ENCODE data around the gene ATF1.
"Not testable (repeated sequence)": the region's sequence is repeated elsewhere in the genome, so short reads cannot be mapped to it uniquely, and the experiment has no call there.

The ATF1 gene

DNA sequence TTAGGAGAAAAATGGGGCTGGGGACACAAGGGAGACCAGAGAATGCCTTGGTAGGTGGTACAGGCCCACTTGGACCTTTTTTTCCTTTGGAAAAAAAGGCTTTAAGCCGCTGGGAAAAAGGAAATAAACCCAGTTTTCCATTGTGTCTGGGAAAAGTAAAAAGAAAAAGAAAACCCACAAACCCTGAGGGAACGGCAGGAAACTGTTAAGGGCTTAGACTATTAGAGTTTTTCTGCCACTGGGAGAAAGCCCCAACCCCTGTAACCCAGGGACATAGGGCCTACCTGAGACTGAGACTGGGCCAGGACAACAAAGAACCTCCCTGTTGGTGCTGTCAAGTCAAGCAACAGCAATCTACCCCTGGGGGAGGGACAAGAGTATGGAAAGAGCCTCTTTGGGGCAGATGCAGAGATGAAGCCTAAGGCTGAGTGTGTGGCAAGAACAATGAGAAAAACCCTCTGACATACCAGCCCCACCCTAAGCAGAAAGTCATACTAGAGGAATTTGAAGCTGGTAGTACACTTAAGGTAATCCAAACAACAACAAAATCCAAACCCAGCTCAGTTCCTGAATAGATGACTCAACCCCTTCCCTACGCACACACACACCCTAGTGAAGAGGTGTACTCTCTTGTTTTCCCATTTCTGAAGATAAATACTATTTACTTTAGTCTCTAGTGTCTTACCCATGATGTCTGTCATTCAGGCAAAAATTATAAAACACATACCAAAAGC is 22.8 kb downstream of the ATF1 start:
- Histone ChIP-seq H3K27ac (peak overlapping the region in 16 of 21 experiments; percentile 8 to 81 (median 52)), H3K4me3 (no peak overlapping the region)

GRCh38 chr12:50787618-50788017 is 23.7 kb downstream of the ATF1 start:
- peak overlapping the region in 6 of 21 experiments; percentile 30 to 81 (median 55) for H3K27ac ChIP-seq
- no peak overlapping the region for H3K4me3 ChIP-seq

DNA sequence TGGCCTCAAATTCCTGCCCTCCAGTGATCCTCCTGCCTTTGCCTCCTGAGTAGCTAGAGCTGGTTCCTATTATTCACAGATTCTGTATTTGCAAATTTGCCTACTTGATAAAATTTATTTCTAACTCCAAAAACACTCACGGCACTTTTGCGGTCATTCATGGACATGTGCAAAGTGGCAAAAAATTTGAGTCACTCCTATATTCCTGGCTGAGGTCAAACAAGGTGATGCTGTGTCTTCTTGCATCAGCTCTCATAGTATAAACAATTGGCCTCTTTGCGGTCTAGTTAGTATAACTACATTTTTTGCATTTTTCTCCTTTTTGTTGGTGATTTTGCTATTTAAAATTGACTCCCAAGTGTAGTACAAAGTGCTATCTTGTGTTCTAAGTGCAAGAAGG is 24.7 kb downstream of the ATF1 start:
- Histone ChIP-seq H3K4me3 (no peak overlapping the region), H3K27ac (no peak overlapping the region)

- H3K4me3 ChIP-seq: no peak overlapping the region
- H3K27ac ChIP-seq: no peak overlapping the region
These were observed 26.2 kb downstream of the ATF1 start for GRCh38 chr12:50790081-50790480.

DNA sequence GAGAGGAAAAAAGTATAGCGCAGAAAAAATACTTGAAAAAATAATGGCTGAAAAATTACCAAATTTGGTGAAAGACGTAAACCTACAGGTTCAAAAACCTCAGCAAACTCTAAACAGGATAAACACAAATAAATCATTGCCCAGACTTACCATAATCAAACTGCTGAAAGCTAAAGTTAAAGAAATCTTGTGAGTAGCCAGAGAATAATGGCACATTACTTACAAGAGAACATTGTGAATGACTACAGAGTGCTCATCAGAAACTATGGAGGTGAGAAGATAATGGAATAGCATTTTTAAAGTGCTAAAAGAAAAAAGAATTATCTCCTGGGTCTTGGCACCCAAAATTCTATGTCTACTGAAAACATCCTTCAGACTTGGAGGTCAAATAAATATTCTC is 36.0 kb downstream of the ATF1 start:
- Histone ChIP-seq H3K27ac (no peak overlapping the region), H3K4me3 (no peak overlapping the region)

DNA sequence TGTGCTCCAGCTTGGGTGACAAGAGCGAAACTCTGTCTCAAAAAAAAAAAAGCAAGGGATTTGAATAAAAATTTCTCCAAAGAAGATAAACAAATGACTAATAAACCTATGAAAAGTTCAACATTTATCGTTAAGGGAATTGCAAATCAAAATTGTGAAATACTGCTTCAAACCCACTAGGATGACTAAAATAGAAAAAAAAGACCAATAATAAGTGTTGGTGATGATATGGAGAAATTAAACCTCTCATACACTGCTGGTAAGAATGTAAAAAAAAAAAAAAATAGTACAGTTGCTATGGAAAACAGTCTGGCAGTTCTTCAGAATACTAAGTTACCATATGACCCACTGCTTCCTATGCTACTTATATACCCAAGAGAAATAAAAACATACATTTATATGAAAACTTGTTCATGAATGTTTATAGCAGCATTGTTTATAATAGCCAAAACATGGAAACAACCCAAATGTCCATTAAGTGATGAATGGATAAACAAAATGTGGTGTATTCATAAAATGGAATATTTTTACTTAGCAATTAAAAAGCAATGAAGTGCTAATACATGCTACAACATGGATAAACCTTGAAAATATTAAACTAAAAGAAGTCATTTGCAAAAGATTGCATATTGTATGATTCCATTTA is 39.5 kb downstream of the ATF1 start:
- no peak overlapping the region for H3K4me3 ChIP-seq
- H3K27ac ChIP-seq: no peak overlapping the region

GRCh38 chr12:50806176-50806575 is 42.3 kb downstream of the ATF1 start:
- H3K27ac ChIP-seq: no peak overlapping the region
- H3K4me3 ChIP-seq: no peak overlapping the region

DNA sequence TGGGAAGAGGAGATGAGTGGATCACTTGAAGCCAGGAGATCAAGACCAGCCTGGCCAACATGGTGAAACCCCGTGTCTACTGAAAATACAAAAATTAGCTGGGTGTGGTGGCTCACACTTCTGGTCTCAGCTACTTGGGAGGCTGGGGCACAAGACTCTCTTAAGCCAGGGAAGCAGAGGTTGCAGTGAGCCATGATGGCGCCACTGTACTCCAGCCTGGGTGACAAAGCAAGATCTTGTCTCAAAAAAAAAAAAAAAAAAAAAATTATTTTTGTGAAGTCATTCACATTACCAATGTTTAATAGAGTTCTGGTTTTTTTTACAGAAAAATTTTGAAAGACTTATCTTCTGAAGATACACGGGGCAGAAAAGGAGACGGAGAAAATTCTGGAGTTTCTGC is 45.2 kb downstream of the ATF1 start:
- not testable (repeated sequence) for H3K4me3 ChIP-seq, H3K27ac ChIP-seq

DNA sequence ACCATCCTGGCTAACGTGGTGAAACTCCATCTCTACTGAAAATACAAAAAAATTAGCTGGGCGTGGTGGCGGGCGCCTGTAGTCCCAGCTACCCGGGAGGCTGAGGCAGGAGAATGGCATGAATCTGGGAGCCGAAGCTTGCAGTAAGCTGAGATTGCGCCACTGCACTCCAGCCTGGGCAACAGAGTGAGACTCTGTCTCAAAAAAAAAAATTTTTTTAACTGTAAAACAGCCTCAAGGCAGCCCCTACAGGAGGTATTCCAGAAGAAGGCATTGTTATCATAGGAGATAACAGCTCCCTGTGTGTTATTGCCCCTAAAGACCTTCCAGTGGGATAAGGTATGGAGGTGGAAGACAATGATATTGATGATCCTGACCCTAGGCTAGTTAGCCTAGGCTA is 51.0 kb downstream of the ATF1 start:
- H3K27ac ChIP-seq, H3K4me3 ChIP-seq: not testable (repeated sequence)

GRCh38 chr12:50820177-50820576 is 56.3 kb downstream of the ATF1 start:
- H3K4me3 ChIP-seq: no peak overlapping the region
- H3K27ac ChIP-seq: no peak overlapping the region

- no peak overlapping the region for H3K27ac ChIP-seq
- no peak overlapping the region for H3K4me3 ChIP-seq
These were observed 58.2 kb downstream of the ATF1 start for GRCh38 chr12:50822082-50822481.

DNA sequence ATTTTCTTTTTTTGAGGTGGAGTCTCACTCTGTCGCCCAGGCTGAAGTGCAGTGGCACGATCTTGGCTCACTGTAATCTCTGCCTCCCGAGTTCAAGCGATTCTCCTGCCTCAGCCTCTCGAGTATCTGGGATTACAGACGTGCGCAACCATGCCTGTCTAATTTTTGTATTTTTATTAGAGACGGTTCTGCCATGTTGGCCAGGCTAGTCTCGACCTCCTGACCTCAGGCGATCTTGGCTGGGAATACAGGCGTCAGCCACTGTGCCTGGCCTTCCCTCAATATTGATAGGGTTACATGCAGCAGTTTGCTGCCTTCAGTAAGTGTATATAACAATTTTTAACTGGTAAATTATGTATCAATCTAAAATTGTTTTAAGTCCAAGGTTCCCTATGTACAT is 59.8 kb downstream of the ATF1 start:
- H3K4me3 ChIP-seq, H3K27ac ChIP-seq: not testable (repeated sequence)

GRCh38 chr12:50824914-50825313 is 61.0 kb downstream of the ATF1 start:
- Histone ChIP-seq H3K27ac (peak overlapping the region in 9 of 21 experiments; percentile 28 to 73 (median 60)), H3K4me3 (no peak overlapping the region)

DNA sequence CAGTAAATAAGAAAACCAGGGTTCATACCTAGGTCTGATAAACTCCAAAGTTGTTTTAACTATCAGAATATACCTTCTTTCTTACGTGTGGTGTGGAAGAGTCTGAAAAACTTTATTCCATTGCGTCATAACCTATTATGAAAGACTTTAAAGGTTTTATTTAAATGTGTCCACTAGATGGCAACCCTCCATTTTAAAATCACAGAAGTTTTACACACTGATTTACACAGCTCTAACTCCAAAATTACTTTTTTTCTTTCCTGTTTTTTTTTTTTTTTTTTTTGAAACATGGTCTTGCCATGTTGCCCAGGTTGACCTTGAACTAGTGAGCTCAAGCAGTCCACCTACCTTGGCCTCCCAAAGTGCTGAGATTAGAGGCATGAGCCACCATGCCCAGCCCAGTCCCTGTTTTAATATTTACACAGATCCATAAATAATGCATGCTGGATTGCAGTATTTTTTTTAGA is 61.5 kb downstream of the ATF1 start:
- H3K4me3 ChIP-seq: no peak overlapping the region
- peak overlapping the region in 9 of 21 experiments; percentile 28 to 73 (median 60) for H3K27ac ChIP-seq

GRCh38 chr12:50828121-50828520 is 64.2 kb downstream of the ATF1 start:
- no peak overlapping the region for H3K4me3 ChIP-seq
- H3K27ac ChIP-seq: no peak overlapping the region

DNA sequence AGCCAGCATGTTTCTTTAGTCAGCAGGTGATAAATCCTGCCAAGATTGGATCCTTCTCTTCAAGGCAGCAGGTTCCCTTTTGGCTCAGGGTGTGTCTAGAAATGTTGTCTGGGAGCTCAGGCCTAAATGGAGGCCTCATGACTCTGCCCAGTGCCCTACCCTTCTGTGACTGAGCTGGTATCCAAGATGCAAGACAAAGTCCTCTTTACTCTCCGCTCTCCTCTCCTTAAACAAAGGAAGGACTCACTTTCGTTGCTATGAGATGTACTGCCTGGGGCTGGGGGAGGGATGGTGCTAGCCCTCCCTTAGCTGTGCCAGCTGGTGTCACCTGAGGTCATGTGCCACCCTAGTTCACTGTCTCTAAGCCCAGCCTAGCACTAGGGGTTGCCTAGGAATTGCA is 65.0 kb downstream of the ATF1 start:
- no peak overlapping the region for H3K4me3 ChIP-seq
- no peak overlapping the region for H3K27ac ChIP-seq

GRCh38 chr12:50833801-50834200 is 69.9 kb downstream of the ATF1 start:
- not testable (repeated sequence) for H3K27ac ChIP-seq, H3K4me3 ChIP-seq

GRCh38 chr12:50839042-50839441 is 75.1 kb downstream of the ATF1 start:
- peak overlapping the region in 2 of 21 experiments; percentile 33 to 48 for H3K27ac ChIP-seq
- no peak overlapping the region for H3K4me3 ChIP-seq

GRCh38 chr12:50840809-50841487 is 77.0 kb downstream of the ATF1 start:
- no peak overlapping the region for H3K27ac ChIP-seq
- H3K4me3 ChIP-seq: no peak overlapping the region

DNA sequence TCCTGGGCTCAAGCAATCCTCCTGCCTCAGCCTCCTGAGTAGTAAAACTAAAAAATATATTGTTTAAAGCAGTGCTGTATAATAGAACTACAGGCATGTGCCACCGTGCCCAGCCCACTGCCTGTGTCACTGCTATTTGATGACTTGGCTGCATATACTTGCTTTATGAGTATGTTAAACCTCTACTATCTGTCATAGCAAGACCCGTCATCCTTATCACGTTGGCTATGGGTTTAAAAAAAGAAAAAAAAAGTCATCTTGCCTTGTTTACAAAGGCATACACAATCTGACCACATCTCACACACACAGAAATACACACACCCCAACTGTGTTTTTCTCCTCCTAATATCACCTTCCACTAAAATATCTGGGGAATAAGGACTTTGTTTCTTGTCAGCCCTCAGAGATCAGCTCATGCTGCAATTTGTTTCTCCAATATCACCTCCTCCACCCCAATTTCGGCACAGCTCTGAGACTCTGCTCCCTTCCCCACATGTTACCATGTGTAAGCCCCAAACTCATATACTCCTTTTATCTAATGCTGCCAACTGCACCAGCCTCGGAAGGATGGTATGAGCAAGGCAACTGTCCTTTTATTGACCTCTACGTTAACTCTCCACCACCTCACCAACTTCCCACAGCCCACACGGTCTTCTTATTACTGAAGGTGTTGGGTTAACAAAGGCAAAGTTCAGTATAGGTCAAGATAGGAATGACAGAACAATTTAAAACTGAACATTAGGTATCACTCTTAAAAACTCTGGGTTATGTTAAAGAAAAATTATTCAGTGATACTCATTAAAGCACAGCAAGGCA is 78.0 kb downstream of the ATF1 start:
- H3K4me3 ChIP-seq: no peak overlapping the region
- peak overlapping the region in 6 of 21 experiments; percentile 7 to 79 (median 78) for H3K27ac ChIP-seq

Data from skin epidermis (tissue), 12 donors.